HepG2 (cell line): ENCODE results near the gene SINHCAF. TPM values are rescaled to one million over a fixed set of nuclear protein-coding genes. Genes with fewer than 3 reads are reported as not detected.

ENCODE experiments used
- ATAC-seq: fragments of 200-7000 bp; cut with Tn5 transposase; 3 replicates; pipeline ENCODE4 v1.9.1; 2020; ENCODE audit warnings: mild to moderate bottlenecking, moderate library complexity
- BruUV-seq: library from RNA; stranded (reverse); fragments of 400-500 nt; replicated peaks from 2 replicates; lab custom pipeline; 2021; lab: Mats Ljungman, UMichigan
- CTCF ChIA-PET: fragments of 300-600 bp; formaldehyde crosslinking; extraction: SDS; loops from one replicate; lab custom pipeline; 2021; ENCODE audit warnings: low total read pairs, inconsistent platforms, low intra/inter-chr PET ratio; lab: Yijun Ruan, JAX
- POLR2A ChIA-PET: fragments of 350-600 bp; sonication (Branson Sonifier 250); formaldehyde crosslinking; loops from one replicate; lab custom pipeline; 2020; ENCODE audit warnings: antibody characterized with exemption, inconsistent platforms; lab: Yijun Ruan, JAX
- DNase-seq: peaks from one replicate; pipeline ENCODE4 v3.0.0-alpha.2; 2015; ENCODE audit warnings: low spot score
- FAIRE-seq: peaks from 3 replicates; lab custom pipeline; 2011; peaks lifted over from hg19 to GRCh38; lab: Jason Lieb, UNC
- H2AFZ ChIP-seq: one replicate; pipeline ENCODE4 v1.6.1; 2011; ENCODE audit warnings: low read length, inconsistent platforms
- H3K27ac ChIP-seq: fragments of 300-600 bp; 3 replicates; pipeline ENCODE4 v1.8.0; 2011; ENCODE audit warnings: mixed run types, mild to moderate bottlenecking, mixed read lengths, low read length, inconsistent platforms; ENCODE audit not compliant: insufficient read depth; ENCODE audit errors: extremely low read length
- H3K27me3 ChIP-seq, 2 experiments: fragments of 200-600 bp in 1 of 2; 2 replicates in 1 of 2; 3 replicates in 1 of 2; pipeline versions ENCODE4 v1.6.0 to v1.8.0; 2011; ENCODE audit warnings: low read length in 2 of 2, mild to moderate bottlenecking in 2 of 2, moderate library complexity in 2 of 2, inconsistent platforms in 1 of 2; ENCODE audit not compliant: insufficient read depth in 2 of 2, control insufficient read depth in 1 of 2
- H3K36me3 ChIP-seq, 2 experiments: fragments of 200-600 bp in 1 of 2; replicated peaks in 1 of 2; 2 replicates in 1 of 2; 3 replicates in 1 of 2; pipeline versions ENCODE4 v1.5.1 to v1.8.0; 2011; ENCODE audit warnings: low read length in 2 of 2, inconsistent platforms in 1 of 2; ENCODE audit not compliant: insufficient read depth in 2 of 2, control insufficient read depth in 1 of 2
- H3K4me1 ChIP-seq: 2 replicates; pipeline ENCODE4 v1.5.1; 2012; ENCODE audit warnings: low read length, inconsistent platforms; ENCODE audit not compliant: insufficient read depth
- H3K4me2 ChIP-seq: 2 replicates; pipeline ENCODE4 v1.6.0; 2011; ENCODE audit warnings: low read depth, low read length, inconsistent platforms
- H3K4me3 ChIP-seq, 3 experiments: fragments of 200-600 bp in 1 of 3; sonication (generic), shearing (Covaris generic) in 1 of 3; replicated peaks in 1 of 3; 2 replicates each; pipeline ENCODE4 v1.5.1; 2011 to 2016; ENCODE audit warnings: low read length in 3 of 3, inconsistent platforms in 2 of 3, low read depth in 2 of 3, mild to moderate bottlenecking in 2 of 3, control low read depth in 1 of 3, mixed read lengths in 1 of 3; ENCODE audit not compliant: insufficient read depth in 1 of 3
- H3K79me2 ChIP-seq: one replicate; pipeline ENCODE4 v1.6.1; 2011; ENCODE audit warnings: low read length, inconsistent platforms; ENCODE audit not compliant: insufficient read depth
- H3K9ac ChIP-seq: 2 replicates; pipeline ENCODE4 v1.6.0; 2011; ENCODE audit warnings: mild to moderate bottlenecking, low read depth, low read length, inconsistent platforms; ENCODE audit not compliant: insufficient read depth
- H3K9me3 ChIP-seq: 2 replicates; pipeline ENCODE4 v1.5.1; 2012; ENCODE audit warnings: mild to moderate bottlenecking, low read length
- H4K20me1 ChIP-seq: 2 replicates; pipeline ENCODE4 v1.6.0; 2011; ENCODE audit warnings: inconsistent platforms, mild to moderate bottlenecking, low read length, moderate library complexity; ENCODE audit not compliant: insufficient read depth
- ERF ChIP-seq: IDR thresholded peaks from 2 replicates; pipeline ENCODE4 v1.6.1; 2018; ENCODE audit warnings: missing biosample characterization, missing genetic modification reagents
- HDAC1 ChIP-seq: sonication (generic); formaldehyde crosslinking; IDR thresholded peaks from 2 replicates; pipeline ENCODE4 v1.5.1; 2020; ENCODE audit warnings: mild to moderate bottlenecking, missing genetic modification reagents
- REXO4 ChIP-seq: sonication (generic); formaldehyde crosslinking; IDR thresholded peaks from 2 replicates; pipeline ENCODE4 v1.8.0; 2022; ENCODE audit warnings: missing genetic modification reagents, mild to moderate bottlenecking, borderline replicate concordance
- ZMYM4 ChIP-seq: sonication (generic); formaldehyde crosslinking; IDR thresholded peaks from 2 replicates; pipeline ENCODE4 v1.8.1; 2023; ENCODE audit warnings: mild to moderate bottlenecking, missing genetic modification reagents
- ZNF44 ChIP-seq: sonication (generic); formaldehyde crosslinking; IDR thresholded peaks from 2 replicates; pipeline ENCODE4 v1.5.1; 2020; ENCODE audit warnings: mild to moderate bottlenecking, missing genetic modification reagents
- ZNF550 ChIP-seq: sonication (generic); formaldehyde crosslinking; IDR thresholded peaks from 2 replicates; pipeline ENCODE4 v1.4.0; 2020; ENCODE audit warnings: mild to moderate bottlenecking, missing genetic modification reagents, borderline replicate concordance
- ZSCAN31 ChIP-seq: sonication (generic); formaldehyde crosslinking; IDR thresholded peaks from 2 replicates; pipeline ENCODE4 v1.5.0; 2020; ENCODE audit warnings: low read depth, mild to moderate bottlenecking, missing genetic modification reagents
- WGBS: methylation state at CpG from one replicate; pipeline ENCODE4 v1.1.6; 2017; ENCODE audit warnings: low lambda C conversion rate; 5-methylcytosine and 5-hydroxymethylcytosine counted together
- in situ Hi-C: cut with HindIII; loops from 2 replicates; pipeline ENCODE4 v1.10.0; 2017; ENCODE audit warnings: low pct_unique_long_range_greater_than_20kb; ENCODE audit not compliant: extremely low pct_ligation_motif_present
- intact Hi-C: fragments of 100-400 bp; cut with micrococcal nuclease; formaldehyde crosslinking; loops from one replicate; pipeline ENCODE4 v1.10.0; 2022; ENCODE audit not compliant: unreplicated experiment
- polyA plus RNA-seq, 8 experiments: library from polyadenylated mRNA; depleted of rRNA in 3 of 8; stranded (reverse) in 7 of 8; unstranded in 1 of 8; fragments of >200 nt; fragmentation: Illumina TruSeq in 4 of 8; extraction: Trizol in 4 of 8; gene quantifications; 2 replicates each; pipeline versions ENCODE4 v1.2.1 to v1.2.3, GENCODE V29; 2011 to 2016; ENCODE audit warnings: low read depth in 4 of 8, missing spikeins in 1 of 8, mixed read lengths in 1 of 8; ENCODE audit not compliant: insufficient read depth in 1 of 8
- total RNA-seq, 5 experiments: library from RNA; depleted of rRNA; stranded (reverse); fragments of >200 nt; fragmentation: Illumina TruSeq; extraction: Trizol; gene quantifications; 2 replicates each; pipeline ENCODE4 v1.2.3, GENCODE V29; 2016; ENCODE audit warnings: low read depth in 1 of 5
- TF ChIP-seq, protein P1 (sequence below): IDR thresholded peaks from 2 replicates; pipeline ENCODE4 v1.6.1; 2012; ENCODE audit warnings: low read length, improper control_type of control experiment

SINHCAF gene
- total and polyA plus RNA-seq, 2 of the 13 experiments (the other 11 are each of a cell fraction or from before 2014, with no cell fraction given): 54.6 to 97.8 TPM

- no TSS peak for BruUV-seq
- ChIA-PET CTCF (no interaction called here), POLR2A (no interaction called here)
- in situ Hi-C loops: loop anchor here (10.0 kb wide), 1 partner anchor 119 kb away; no protein-coding TSS in a partner anchor
- no peak for DNase-seq
- WGBS: 35% methylated on average over 12 of the region's 14 CpGs
- no peak for FAIRE-seq
- intact Hi-C loops: no loop called here
- no peak for TF ChIP-seq ZNF44 (CRISPR knock-in tag)
- no peak for TF ChIP-seq REXO4 (CRISPR knock-in tag)
- no peak for TF ChIP-seq HDAC1 (CRISPR knock-in tag)
- TF ChIP-seq ZSCAN31 (CRISPR knock-in tag): no peak
- TF ChIP-seq ERF (CRISPR knock-in tag): no peak
- TF ChIP-seq ZNF550 (CRISPR knock-in tag): no peak
- TF ChIP-seq ZMYM4 (CRISPR knock-in tag): no peak
- TF ChIP-seq, protein P1, sequence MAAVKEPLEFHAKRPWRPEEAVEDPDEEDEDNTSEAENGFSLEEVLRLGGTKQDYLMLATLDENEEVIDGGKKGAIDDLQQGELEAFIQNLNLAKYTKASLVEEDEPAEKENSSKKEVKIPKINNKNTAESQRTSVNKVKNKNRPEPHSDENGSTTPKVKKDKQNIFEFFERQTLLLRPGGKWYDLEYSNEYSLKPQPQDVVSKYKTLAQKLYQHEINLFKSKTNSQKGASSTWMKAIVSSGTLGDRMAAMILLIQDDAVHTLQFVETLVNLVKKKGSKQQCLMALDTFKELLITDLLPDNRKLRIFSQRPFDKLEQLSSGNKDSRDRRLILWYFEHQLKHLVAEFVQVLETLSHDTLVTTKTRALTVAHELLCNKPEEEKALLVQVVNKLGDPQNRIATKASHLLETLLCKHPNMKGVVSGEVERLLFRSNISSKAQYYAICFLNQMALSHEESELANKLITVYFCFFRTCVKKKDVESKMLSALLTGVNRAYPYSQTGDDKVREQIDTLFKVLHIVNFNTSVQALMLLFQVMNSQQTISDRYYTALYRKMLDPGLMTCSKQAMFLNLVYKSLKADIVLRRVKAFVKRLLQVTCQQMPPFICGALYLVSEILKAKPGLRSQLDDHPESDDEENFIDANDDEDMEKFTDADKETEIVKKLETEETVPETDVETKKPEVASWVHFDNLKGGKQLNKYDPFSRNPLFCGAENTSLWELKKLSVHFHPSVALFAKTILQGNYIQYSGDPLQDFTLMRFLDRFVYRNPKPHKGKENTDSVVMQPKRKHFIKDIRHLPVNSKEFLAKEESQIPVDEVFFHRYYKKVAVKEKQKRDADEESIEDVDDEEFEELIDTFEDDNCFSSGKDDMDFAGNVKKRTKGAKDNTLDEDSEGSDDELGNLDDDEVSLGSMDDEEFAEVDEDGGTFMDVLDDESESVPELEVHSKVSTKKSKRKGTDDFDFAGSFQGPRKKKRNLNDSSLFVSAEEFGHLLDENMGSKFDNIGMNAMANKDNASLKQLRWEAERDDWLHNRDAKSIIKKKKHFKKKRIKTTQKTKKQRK: no peak
- ATAC-seq: no peak
- Histone ChIP-seq H3K27me3 (peaks cover 0 to 35% of the 10 kb centered on the region in 2 experiments; a peak in 4 of 5 replicates), H3K9ac (no peak overlapping the region), H3K4me1 (peaks cover 10% of the 10 kb centered on the region), H3K4me2 (no peak overlapping the region), H3K9me3 (no peaks in the 10 kb centered on the region), H3K27ac (no peak overlapping the region), H4K20me1 (no peaks in the 10 kb centered on the region), H2AFZ (no peak overlapping the region), H3K4me3 (no peak overlapping the region), H3K36me3 (no peaks in the 10 kb centered on the region), H3K79me2 (no peaks in the 10 kb centered on the region)
Measured at GRCh38 chr12:31234053-31234840, 91.7 kb downstream of the SINHCAF start.
